ENCODE results near the gene BIRC5.
A peak's percentile ranks its signal among the peaks of the same experiment; 100 is the strongest.

BIRC5 gene

GRCh38 chr17:78256707-78257591 is 42.9 kb downstream of the BIRC5 start:
- no peak overlapping the region for H3K4me3 ChIP-seq
- H3K9ac ChIP-seq: no peak overlapping the region
- peak overlapping the region in 2 of 11 experiments; percentile 25 to 68; a peak in 1 of 22 replicates for H3K27ac ChIP-seq
- no peaks in the 10 kb centered on the region for H3K9me3 ChIP-seq (replicated peaks in 1 of 11)
- H3K36me3 ChIP-seq: no peaks in the 10 kb centered on the region
- peaks cover 48 to 66% (median 58%) of the 10 kb centered on the region in 10 experiments for H3K4me1 ChIP-seq
- peak overlapping the region; percentile 82 to 98 (median 90); a peak in 19 of 22 replicates for H3K4me2 ChIP-seq
- TF ChIP-seq Cebpa-rat (IDR thresholded peaks at IDR 0.05): no peak
- H4K20me1 ChIP-seq: no peaks in the 10 kb centered on the region
- peaks cover 0 to 6% (median 0%) of the 10 kb centered on the region in 11 experiments; a peak in 7 of 22 replicates for H3K27me3 ChIP-seq

- H3K36me3 ChIP-seq: no peaks in the 10 kb centered on the region
- peaks cover 39 to 61% (median 52%) of the 10 kb centered on the region in 10 experiments for H3K4me1 ChIP-seq
- no peak for TF ChIP-seq Cebpa-rat (IDR thresholded peaks at IDR 0.05)
- H3K27me3 ChIP-seq: peaks cover 0 to 6% (median 0%) of the 10 kb centered on the region in 11 experiments; a peak in 6 of 22 replicates
- H4K20me1 ChIP-seq: no peaks in the 10 kb centered on the region
- H3K9ac ChIP-seq: peak overlapping the region in 10 of 11 experiments; percentile 31 to 68 (median 58); a peak in 10 of 22 replicates
- peak overlapping the region in 10 of 11 experiments; percentile 48 to 71 (median 60); a peak in 18 of 22 replicates for H3K27ac ChIP-seq
- no peak overlapping the region for H3K4me3 ChIP-seq
- H3K4me2 ChIP-seq: peak overlapping the region; percentile 82 to 98 (median 90)
- H3K9me3 ChIP-seq (replicated peaks in 1 of 11): no peaks in the 10 kb centered on the region
Observed at GRCh38 chr17:78257810-78258322, 43.8 kb downstream of the BIRC5 start.

- peak overlapping the region in 2 of 10 experiments; percentile 25 to 34; a peak in 3 of 20 replicates for H3K4me3 ChIP-seq
- peaks cover 0 to 6% (median 0%) of the 10 kb centered on the region in 11 experiments; a peak in 4 of 22 replicates for H3K27me3 ChIP-seq
- no peak for TF ChIP-seq Cebpa-rat (IDR thresholded peaks at IDR 0.05)
- H3K4me1 ChIP-seq: peaks cover 36 to 62% (median 53%) of the 10 kb centered on the region in 10 experiments
- H3K4me2 ChIP-seq: peak overlapping the region; percentile 82 to 98 (median 90)
- no peaks in the 10 kb centered on the region for H3K9me3 ChIP-seq (replicated peaks in 1 of 11)
- peak overlapping the region; percentile 48 to 71 (median 60); a peak in 20 of 22 replicates for H3K27ac ChIP-seq
- H3K36me3 ChIP-seq: no peaks in the 10 kb centered on the region
- no peaks in the 10 kb centered on the region for H4K20me1 ChIP-seq
- H3K9ac ChIP-seq: peak overlapping the region in 10 of 11 experiments; percentile 31 to 68 (median 58); a peak in 14 of 22 replicates
Observed at GRCh38 chr17:78258323-78259191, 44.5 kb downstream of the BIRC5 start.

- no peak for TF ChIP-seq Cebpa-rat (IDR thresholded peaks at IDR 0.05)
- Histone ChIP-seq H3K27me3 (peaks cover 0 to 6% (median 0%) of the 10 kb centered on the region in 11 experiments; a peak in 2 of 22 replicates), H3K27ac (peak overlapping the region in 1 of 11 experiments; percentile 26; a peak in 1 of 22 replicates), H4K20me1 (no peaks in the 10 kb centered on the region), H3K4me3 (no peak overlapping the region), H3K4me1 (peaks cover 30 to 59% (median 48%) of the 10 kb centered on the region in 10 experiments), H3K9me3 (replicated peaks in 1 of 11) (no peaks in the 10 kb centered on the region), H3K9ac (no peak overlapping the region), H3K4me2 (peak overlapping the region; percentile 44 to 97 (median 89); a peak in 21 of 22 replicates), H3K36me3 (no peaks in the 10 kb centered on the region)
Observed at GRCh38 chr17:78259192-78259554, 45.1 kb downstream of the BIRC5 start.

GRCh38 chr17:78263063-78263735 is 49.1 kb downstream of the BIRC5 start:
- H3K9me3 ChIP-seq (replicated peaks in 1 of 11): no peaks in the 10 kb centered on the region
- H3K9ac ChIP-seq: peak overlapping the region in 5 of 11 experiments; percentile 15 to 73 (median 39); a peak in 7 of 22 replicates
- peak overlapping the region in 9 of 11 experiments; percentile 4 to 63 (median 38); a peak in 14 of 22 replicates for H3K4me2 ChIP-seq
- peak overlapping the region in 4 of 11 experiments; percentile 14 to 53 (median 38); a peak in 4 of 22 replicates for H3K27ac ChIP-seq
- peaks cover 0 to 3% (median 0%) of the 10 kb centered on the region in 11 experiments; a peak in 1 of 22 replicates for H3K27me3 ChIP-seq
- peaks cover 11 to 28% (median 22%) of the 10 kb centered on the region in 10 experiments for H3K4me1 ChIP-seq
- TF ChIP-seq Cebpa-rat (IDR thresholded peaks at IDR 0.05): no peak
- no peaks in the 10 kb centered on the region for H3K36me3 ChIP-seq
- no peaks in the 10 kb centered on the region for H4K20me1 ChIP-seq
- no peak overlapping the region for H3K4me3 ChIP-seq

- Histone ChIP-seq H3K9ac (0 out of 22 replicates have a peak overlapping the region, but pooled peaks of 1 of the 11 experiments have one; percentile 73), H3K4me3 (no peak overlapping the region), H3K27ac (peak overlapping the region in 3 of 11 experiments; percentile 37 to 53 (median 40); a peak in 3 of 22 replicates), H4K20me1 (no peaks in the 10 kb centered on the region), H3K4me2 (peak overlapping the region in 4 of 11 experiments; percentile 22 to 63 (median 56); a peak in 9 of 22 replicates), H3K27me3 (no peaks in the 10 kb centered on the region; a peak in 1 of 22 replicates), H3K36me3 (no peaks in the 10 kb centered on the region), H3K9me3 (replicated peaks in 1 of 11) (no peaks in the 10 kb centered on the region), H3K4me1 (peaks cover 6 to 22% (median 16%) of the 10 kb centered on the region in 10 experiments; a peak in 19 of 20 replicates)
- no peak for TF ChIP-seq Cebpa-rat (IDR thresholded peaks at IDR 0.05)
Observed at GRCh38 chr17:78263736-78264340, 49.8 kb downstream of the BIRC5 start.

- Histone ChIP-seq H3K27ac (no peak overlapping the region), H3K27me3 (no peaks in the 10 kb centered on the region; a peak in 2 of 22 replicates), H4K20me1 (no peaks in the 10 kb centered on the region)
Observed at GRCh38 chr17:78264590-78264989, 50.5 kb downstream of the BIRC5 start.

More at GRCh38 chr17:78264590-78264989, 50.5 kb downstream of the BIRC5 start:
- Histone ChIP-seq H3K4me1 (peaks cover 0 to 16% (median 9%) of the 10 kb centered on the region in 10 experiments; a peak in 16 of 20 replicates), H3K9ac (no peak overlapping the region), H3K4me3 (no peak overlapping the region), H3K4me2 (no peak overlapping the region), H3K9me3 (replicated peaks in 1 of 11) (no peaks in the 10 kb centered on the region), H3K36me3 (no peaks in the 10 kb centered on the region)
- TF ChIP-seq Cebpa-rat (IDR thresholded peaks at IDR 0.05): no peak
